ENCODE measurements around the gene DLGAP3. TPM values are rescaled to one million over a fixed set of nuclear protein-coding genes. Genes with fewer than 3 reads are reported as not detected.
"Not testable (repeated sequence)": the region's sequence is repeated elsewhere in the genome, so short reads cannot be mapped to it uniquely, and the experiment has no call there.

DLGAP3 gene
- total RNA-seq, 1 experiment from 2014 or later = 7.3 TPM

GRCh38 chr1:34947641-34948314 lies 18.3 kb upstream of the DLGAP3 start:
- H4K20me1 ChIP-seq (ENCODE audit: control insufficient read depth, insufficient read depth, insufficient read length); H3K36me3 Mint-ChIP-seq (ENCODE audit: insufficient read depth in 1 of 3, low read depth in 3 of 3); H3K4me2 ChIP-seq (ENCODE audit: insufficient read depth, insufficient read length, low read length); H2AFZ ChIP-seq (ENCODE audit: low read length); H2BK120ac ChIP-seq (ENCODE audit: low read depth, low read length, poor library complexity, severe bottlenecking); H3K79me1 ChIP-seq (ENCODE audit: insufficient read depth, low read depth, low read length, poor library complexity, severe bottlenecking); H3K27ac Mint-ChIP-seq; DNase-seq; H3K27ac ChIP-seq (ENCODE audit: insufficient read length, low read depth, low read length); H3T11ph ChIP-seq (ENCODE audit: low read length); H2BK15ac ChIP-seq (ENCODE audit: low read depth, low read length); H2BK20ac ChIP-seq (ENCODE audit: low read depth, low read length, poor library complexity, severe bottlenecking); H3K56ac ChIP-seq (ENCODE audit: insufficient read length, low read depth, low read length); H3K18ac ChIP-seq (ENCODE audit: insufficient read length, low read depth, low read length); H2AK5ac ChIP-seq (ENCODE audit: insufficient read length, low read length); H3K27me3 ChIP-seq (ENCODE audit: insufficient read depth, low read length); H3K4me1 ChIP-seq (ENCODE audit: insufficient read depth, low read length); H3K4me3 Mint-ChIP-seq; H4K91ac ChIP-seq (ENCODE audit: insufficient read length, low read depth, low read length); H3K27me3 Mint-ChIP-seq (ENCODE audit: low read depth); H3K4me1 Mint-ChIP-seq; H3K23me2 ChIP-seq (ENCODE audit: insufficient read length, low read depth, low read length, poor library complexity, severe bottlenecking); H2BK5ac ChIP-seq (ENCODE audit: insufficient read length, low read length); H3K23ac ChIP-seq (ENCODE audit: insufficient read length, low read depth, low read length); H3K9me3 ChIP-seq (ENCODE audit: control insufficient read depth, low read depth, low read length); H4K5ac ChIP-seq (ENCODE audit: insufficient read length, low read depth, low read length); H3K9ac ChIP-seq (ENCODE audit: extremely low read depth, insufficient read length, low read length); H3K14ac ChIP-seq (ENCODE audit: insufficient read depth, low read length); H3K79me2 ChIP-seq (ENCODE audit: insufficient read depth, low read length); H3K4ac ChIP-seq (ENCODE audit: low read depth, low read length); H2BK12ac ChIP-seq (ENCODE audit: insufficient read length, low read depth, low read length); H4K8ac ChIP-seq (replicated peaks; ENCODE audit: insufficient read length, low read depth, low read length): not testable (repeated sequence)
- H3K9me3 Mint-ChIP-seq = peaks cover 7 to 12% of the 10 kb centered on the region in 2 experiments
- WGBS (ENCODE audit: extremely low coverage, insufficient read length, low lambda C conversion rate) = no CpG with 5 or more reads among the region's 41 CpGs
